IMR-90 (cell line): Measurements from ENCODE around the gene NFYC. TPM values are rescaled to one million over a fixed set of nuclear protein-coding genes. Genes with fewer than 3 reads are reported as not detected.

Experiments
- ATAC-seq: fragments of 200-7000 bp; cut with Tn5 transposase; 2 replicates; pipeline ENCODE4 v1.9.1; 2020; ENCODE audit warnings: low read depth, mild to moderate bottlenecking, moderate library complexity
- BruUV-seq: library from RNA; stranded (reverse); fragments of 400-500 nt; replicated peaks from 2 replicates; lab custom pipeline; 2021; lab: Mats Ljungman, UMichigan
- CTCF ChIA-PET: fragments of 300-600 bp; formaldehyde crosslinking; extraction: SDS; loops from one replicate; lab custom pipeline; 2021; ENCODE audit warnings: antibody characterized with exemption; lab: Yijun Ruan, JAX
- POLR2A ChIA-PET: fragments of 300-600 bp; sonication (Branson Sonifier 250); formaldehyde crosslinking; loops from one replicate; lab custom pipeline; 2022; ENCODE audit warnings: antibody characterized with exemption; ENCODE audit not compliant: unreplicated experiment; lab: Charles Lee
- DNase-seq: peaks from one replicate; pipeline ENCODE4 v3.0.0; 2013
- H2AFZ ChIP-seq: replicated peaks from 2 replicates; pipeline ENCODE3; 2013; ENCODE audit warnings: low read length, mild to moderate bottlenecking; ENCODE audit not compliant: poor library complexity
- H2AK5ac ChIP-seq: 2 replicates; pipeline ENCODE4 v1.6.1; 2013; ENCODE audit warnings: low read depth, low read length, inconsistent platforms
- H2AK9ac ChIP-seq: replicated peaks from 2 replicates; pipeline ENCODE3; 2013; ENCODE audit warnings: mild to moderate bottlenecking, low read depth, low read length, moderate library complexity; ENCODE audit not compliant: poor library complexity
- H2BK120ac ChIP-seq: 2 replicates; pipeline ENCODE4 v1.6.1; 2013; ENCODE audit warnings: low read depth, low read length, inconsistent platforms
- H2BK15ac ChIP-seq: 3 replicates; pipeline ENCODE4 v1.6.1; 2013; ENCODE audit warnings: low read depth, low read length, inconsistent platforms
- H2BK20ac ChIP-seq: 2 replicates; pipeline ENCODE4 v1.6.1; 2013; ENCODE audit warnings: low read depth, mild to moderate bottlenecking, inconsistent platforms, low read length, moderate library complexity
- H2BK5ac ChIP-seq: 2 replicates; pipeline ENCODE4 v1.6.1; 2013; ENCODE audit warnings: mild to moderate bottlenecking, low read depth, low read length, inconsistent platforms; ENCODE audit not compliant: poor library complexity, severe bottlenecking
- H3K14ac ChIP-seq: replicated peaks from 2 replicates; pipeline ENCODE4 v1.6.1; 2013; ENCODE audit warnings: low read depth, low read length, inconsistent platforms
- H3K18ac ChIP-seq: 2 replicates; pipeline ENCODE4 v1.6.1; 2013; ENCODE audit warnings: low read depth, low read length, control low read depth
- H3K23ac ChIP-seq: 2 replicates; pipeline ENCODE4 v1.6.1; 2013; ENCODE audit warnings: low read depth, low read length, inconsistent platforms
- H3K27ac ChIP-seq: 2 replicates; pipeline ENCODE4 v1.5.1; 2013; ENCODE audit warnings: mild to moderate bottlenecking, control low read depth, low read length; ENCODE audit not compliant: insufficient read depth
- H3K27me3 ChIP-seq: 2 replicates; pipeline ENCODE4 v1.6.1; 2013; ENCODE audit warnings: low read length; ENCODE audit not compliant: control insufficient read depth, insufficient read depth
- H3K36me3 ChIP-seq: 2 replicates; pipeline ENCODE4 v1.6.1; 2013; ENCODE audit warnings: low read length, mixed read lengths; ENCODE audit not compliant: control insufficient read depth, insufficient read depth
- H3K4ac ChIP-seq: 2 replicates; pipeline ENCODE4 v1.6.1; 2013; ENCODE audit warnings: low read depth, low read length, inconsistent platforms
- H3K4me1 ChIP-seq: 2 replicates; pipeline ENCODE4 v1.6.1; 2013; ENCODE audit warnings: low read length, mixed read lengths; ENCODE audit not compliant: control insufficient read depth, insufficient read depth
- H3K4me2 ChIP-seq: 2 replicates; pipeline ENCODE4 v1.6.1; 2013; ENCODE audit warnings: low read depth, mild to moderate bottlenecking, control low read depth, low read length, moderate library complexity
- H3K4me3 ChIP-seq: 2 replicates; pipeline ENCODE4 v1.5.1; 2013; ENCODE audit warnings: low read depth, mild to moderate bottlenecking, control low read depth, low read length, moderate library complexity; ENCODE audit not compliant: insufficient read depth
- H3K56ac ChIP-seq: 2 replicates; pipeline ENCODE4 v1.6.1; 2013; ENCODE audit warnings: low read length, inconsistent platforms; ENCODE audit not compliant: insufficient read depth; ENCODE audit errors: extremely low read depth
- H3K79me1 ChIP-seq, 2 experiments: 2 replicates each; pipeline ENCODE4 v1.6.1; 2013; ENCODE audit warnings: low read length in 2 of 2, inconsistent platforms in 1 of 2, low read depth in 1 of 2
- H3K9ac ChIP-seq: 2 replicates; pipeline ENCODE4 v1.6.1; 2013; ENCODE audit warnings: low read depth, low read length, control low read depth
- H3K9me1 ChIP-seq: 2 replicates; pipeline ENCODE4 v1.6.1; 2013; ENCODE audit warnings: low read length, inconsistent platforms; ENCODE audit not compliant: insufficient read depth
- H3K9me3 ChIP-seq: 2 replicates; pipeline ENCODE4 v1.6.1; 2013; ENCODE audit warnings: low read length; ENCODE audit not compliant: control insufficient read depth, insufficient read depth
- H4K20me1 ChIP-seq: 2 replicates; pipeline ENCODE4 v1.6.1; 2013; ENCODE audit warnings: low read length, inconsistent platforms; ENCODE audit not compliant: insufficient read depth
- H4K5ac ChIP-seq: 2 replicates; pipeline ENCODE4 v1.6.1; 2013; ENCODE audit warnings: mild to moderate bottlenecking, low read depth, low read length, control low read depth
- H4K8ac ChIP-seq, 2 experiments: 2 replicates each; pipeline ENCODE4 v1.6.1; 2013; ENCODE audit warnings: low read depth in 2 of 2, low read length in 2 of 2, control low read depth in 1 of 2, inconsistent platforms in 1 of 2
- H4K91ac ChIP-seq: 2 replicates; pipeline ENCODE4 v1.6.1; 2013; ENCODE audit warnings: low read depth, low read length, inconsistent platforms; ENCODE audit not compliant: insufficient read depth
- BHLHE40 ChIP-seq: fragments of 150-350 bp; IDR thresholded peaks from 2 replicates; pipeline ENCODE4 v1.6.1; 2016; ENCODE audit warnings: mild to moderate bottlenecking, low read depth, low read length
- CHD1 ChIP-seq: IDR thresholded peaks from 2 replicates; pipeline ENCODE4 v1.6.1; 2012; ENCODE audit warnings: low read depth, low read length, improper control_type of control experiment
- CTCF ChIP-seq: conservative IDR thresholded peaks from 2 replicates; pipeline ENCODE4 v1.5.1; 2012; ENCODE audit warnings: mild to moderate bottlenecking, low read depth, low read length, improper control_type of control experiment
- ELK1 ChIP-seq: fragments of 150-350 bp; IDR thresholded peaks from 2 replicates; pipeline ENCODE4 v1.6.1; 2016; ENCODE audit warnings: low read depth, mild to moderate bottlenecking, low read length, moderate library complexity, borderline replicate concordance
- FOS ChIP-seq: fragments of 150-350 bp; IDR thresholded peaks from 2 replicates; pipeline ENCODE4 v1.6.1; 2016; ENCODE audit warnings: low read depth, low read length
- MAZ ChIP-seq: IDR thresholded peaks from 2 replicates; pipeline ENCODE4 v1.6.1; 2012; ENCODE audit warnings: low read depth, mild to moderate bottlenecking, low read length, improper control_type of control experiment, moderate library complexity, borderline replicate concordance
- MXI1 ChIP-seq: IDR thresholded peaks from 2 replicates; pipeline ENCODE4 v1.6.1; 2012; ENCODE audit warnings: low read depth, mild to moderate bottlenecking, low read length, moderate library complexity, borderline replicate concordance
- NFE2L2 ChIP-seq: fragments of 150-350 bp; IDR thresholded peaks from 2 replicates; pipeline ENCODE4 v1.6.1; 2016; ENCODE audit warnings: low read depth, mild to moderate bottlenecking, low read length
- RAD21 ChIP-seq: IDR thresholded peaks from 2 replicates; pipeline ENCODE4 v1.6.1; 2012; ENCODE audit warnings: low read length, improper control_type of control experiment
- RFX5 ChIP-seq: IDR thresholded peaks from 2 replicates; pipeline ENCODE4 v1.8.0; 2012; ENCODE audit warnings: low read depth, mild to moderate bottlenecking, low read length, moderate library complexity
- SMC3 ChIP-seq: fragments of 150-350 bp; IDR thresholded peaks from 2 replicates; pipeline ENCODE4 v1.6.1; 2016; ENCODE audit warnings: low read depth, mild to moderate bottlenecking, antibody characterized with exemption, low read length, moderate library complexity
- USF2 ChIP-seq: fragments of 150-350 bp; IDR thresholded peaks from 2 replicates; pipeline ENCODE4 v1.6.1; 2017; ENCODE audit warnings: mild to moderate bottlenecking, antibody characterized with exemption, low read length, low read depth
- WGBS, 2 experiments: methylation state at CpG; one replicate each; pipeline versions ENCODE4 v1.1.5 to v1.1.7; 2013; ENCODE audit warnings: missing lambda C conversion rate in 2 of 2; ENCODE audit not compliant: insufficient read length in 1 of 2; ENCODE audit errors: extremely low coverage in 2 of 2; 5-methylcytosine and 5-hydroxymethylcytosine counted together
- dilution Hi-C: fragments of 300-500 bp; cut with HindIII; formaldehyde crosslinking; loops from one replicate; pipeline ENCODE4 v1.14.3; 2018; ENCODE audit warnings: low sequenced_read_pairs; ENCODE audit not compliant: unreplicated experiment
- in situ Hi-C: fragments of 300-500 bp; cut with MboI; formaldehyde crosslinking; loops from 3 replicates; pipeline ENCODE4 v1.14.3; 2019; ENCODE audit warnings: low sequenced_read_pairs, inconsistent platforms, mixed read lengths
- intact Hi-C: fragments of 100-400 bp; cut with micrococcal nuclease; formaldehyde crosslinking; loops from 2 replicates; pipeline ENCODE4 v1.10.0; 2022
- polyA plus RNA-seq, 3 experiments: library from polyadenylated mRNA; depleted of rRNA; stranded (reverse); fragments of >200 nt; gene quantifications; 2 replicates each; pipeline ENCODE4 v1.2.3, GENCODE V29; 2012; ENCODE audit warnings: low replicate concordance in 1 of 3
- total RNA-seq: library from RNA; depleted of rRNA; stranded (reverse); fragments of >200 nt; gene quantifications from 2 replicates; pipeline ENCODE4 v1.2.3, GENCODE V29; 2012

Gene NFYC
- total and polyA plus RNA-seq, 2 of the 4 experiments (the other 2 are of a cell fraction): 45.2 to 62.2 TPM

GRCh38 chr1:40679165-40679953 is 12.1 kb upstream of the NFYC start:
- Histone ChIP-seq H2BK20ac (no peak overlapping the region), H4K5ac (no peak overlapping the region), H4K20me1 (no peaks in the 10 kb centered on the region), H3K4me1 (no peaks in the 10 kb centered on the region), H3K9ac (no peak overlapping the region), H3K4me2 (no peak overlapping the region), H4K8ac (no peak overlapping the region), H2AK9ac (no peak overlapping the region), H2AK5ac (no peak overlapping the region), H3K56ac (no peak overlapping the region), H3K27me3 (peaks cover 8% of the 10 kb centered on the region), H3K4me3 (no peak overlapping the region), H3K4ac (no peak overlapping the region), H3K9me1 (no peaks in the 10 kb centered on the region), H3K18ac (no peak overlapping the region), H3K79me1 (no peaks in the 10 kb centered on the region), H2BK120ac (no peak overlapping the region), H2BK15ac (no peak overlapping the region), H2AFZ (no peak overlapping the region), H3K23ac (no peak overlapping the region), H4K91ac (no peak overlapping the region), H3K9me3 (no peaks in the 10 kb centered on the region; the same call in 1 of the 2 replicates), H3K14ac (no peak overlapping the region), H3K36me3 (no peaks in the 10 kb centered on the region), H3K27ac (no peak overlapping the region), H2BK5ac (no peak overlapping the region)
- TF ChIP-seq MXI1 (no peak), USF2 (no peak), CHD1 (no peak), CTCF (no peak), FOS (no peak), BHLHE40 (no peak), RAD21 (no peak), RFX5 (no peak), NFE2L2 (no peak), ELK1 (no peak), MAZ (no peak), SMC3 (no peak)
- ChIA-PET CTCF (interaction anchor here (0.6 kb wide), 1 partner anchor 14 kb away, joined by 3 read pairs; no protein-coding TSS in a partner anchor), POLR2A (no interaction called here)
- BruUV-seq: no TSS peak
- ATAC-seq (no peak), DNase-seq (no peak)
- in situ Hi-C loops: no loop called here
- dilution Hi-C loops: no loop called here
- no CpG with 5 or more reads among the region's 2 CpGs for WGBS, 2 experiments
- intact Hi-C loops: no loop called here
